ENCODE data around the gene OR11G2. TPM values are rescaled to one million over a fixed set of nuclear protein-coding genes. Genes with fewer than 3 reads are reported as not detected.
"Not testable (repeated sequence)": the region's sequence is repeated elsewhere in the genome, so short reads cannot be mapped to it uniquely, and the experiment has no call there.

OR11G2 gene
- not detected for polyA plus RNA-seq (2012; ENCODE audit: insufficient read depth, insufficient read length, low read depth)

DNA sequence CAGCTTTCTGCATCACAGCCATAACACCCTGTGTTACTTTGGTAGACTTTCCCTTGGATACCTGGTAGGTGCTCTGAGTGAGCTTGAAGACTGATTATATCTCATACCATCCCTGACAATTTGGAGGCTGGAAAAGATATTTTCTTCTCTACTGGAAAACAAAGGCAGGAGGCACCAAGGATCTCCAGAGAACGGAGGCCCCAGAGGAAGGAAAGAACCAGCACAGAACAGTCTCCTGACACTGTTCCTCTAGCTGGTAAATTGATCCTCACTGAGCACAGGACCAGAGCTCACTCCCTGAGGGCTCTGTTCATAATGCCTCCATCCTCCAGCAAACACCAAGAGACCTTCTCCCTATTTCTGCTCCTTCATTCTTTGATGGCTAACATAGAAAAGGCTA, at the start of gene OR11G2:
Gene OR11G2 (plus strand): TSS at position 301 of the 400 bp plus-strand sequence. CDS start 6,542 bp downstream, outside the sequence.
- no peak within 1 kb of the TSS for H3K4me3 ChIP-seq (ENCODE audit: low read depth, low read length)
- no peak for TF ChIP-seq CTCF (IDR thresholded peaks at IDR 0.05; ENCODE audit: low read depth, low read length)
- no peaks in the 10 kb centered on the region for H3K9me3 ChIP-seq
- DNase-seq: no peak
- no peaks in the 10 kb centered on the region for H3K4me1 ChIP-seq
- no peaks in the 10 kb centered on the region for H3K36me3 ChIP-seq
- H3K27me3 ChIP-seq: no peaks in the 10 kb centered on the region

DNA sequence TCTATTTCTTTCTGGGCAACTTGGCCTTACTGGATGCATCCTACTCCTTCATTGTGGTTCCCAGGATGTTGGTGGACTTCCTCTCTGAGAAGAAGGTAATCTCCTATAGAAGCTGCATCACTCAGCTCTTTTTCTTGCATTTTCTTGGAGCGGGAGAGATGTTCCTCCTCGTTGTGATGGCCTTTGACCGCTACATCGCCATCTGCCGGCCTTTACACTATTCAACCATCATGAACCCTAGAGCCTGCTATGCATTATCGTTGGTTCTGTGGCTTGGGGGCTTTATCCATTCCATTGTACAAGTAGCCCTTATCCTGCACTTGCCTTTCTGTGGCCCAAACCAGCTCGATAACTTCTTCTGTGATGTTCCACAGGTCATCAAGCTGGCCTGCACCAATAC, 46.8 kb upstream of the OR11G2 start:
- no peaks in the 10 kb centered on the region for H3K27me3 ChIP-seq
- H3K4me1 ChIP-seq: no peaks in the 10 kb centered on the region
- H3K4me3 ChIP-seq (ENCODE audit: low read depth, low read length): no peak overlapping the region
- H3K9me3 ChIP-seq: no peaks in the 10 kb centered on the region
- peak; percentile 35 for TF ChIP-seq CTCF (IDR thresholded peaks at IDR 0.05; ENCODE audit: low read depth, low read length)
- H3K36me3 ChIP-seq: no peaks in the 10 kb centered on the region
- peak; percentile 8 for DNase-seq

DNA sequence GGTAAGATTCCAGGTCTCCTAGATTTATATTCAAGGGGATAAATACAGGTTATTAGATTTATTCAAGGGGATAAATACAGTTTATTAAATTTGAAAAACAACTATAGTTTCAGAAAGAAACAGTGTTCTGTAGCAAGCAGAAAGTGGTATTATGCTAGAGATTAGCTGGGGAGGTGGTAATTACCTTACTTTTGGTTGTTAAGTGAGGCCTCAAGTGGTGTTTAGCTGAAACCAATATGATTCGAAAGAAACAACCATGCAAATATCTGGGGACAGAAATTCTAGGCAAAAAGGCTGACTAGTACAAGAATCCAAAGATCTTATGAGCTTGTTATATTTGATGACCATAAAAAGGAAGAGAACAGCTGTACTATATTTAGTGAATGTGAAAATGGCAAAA, 45.9 kb upstream of the OR11G2 start:
- Histone ChIP-seq H3K4me1 (no peaks in the 10 kb centered on the region), H3K9me3 (no peaks in the 10 kb centered on the region), H3K36me3 (no peaks in the 10 kb centered on the region), H3K4me3 (ENCODE audit: low read depth, low read length) (no peak overlapping the region), H3K27me3 (no peaks in the 10 kb centered on the region)
- TF ChIP-seq CTCF (IDR thresholded peaks at IDR 0.05; ENCODE audit: low read depth, low read length): no peak
- no peak for DNase-seq

DNA sequence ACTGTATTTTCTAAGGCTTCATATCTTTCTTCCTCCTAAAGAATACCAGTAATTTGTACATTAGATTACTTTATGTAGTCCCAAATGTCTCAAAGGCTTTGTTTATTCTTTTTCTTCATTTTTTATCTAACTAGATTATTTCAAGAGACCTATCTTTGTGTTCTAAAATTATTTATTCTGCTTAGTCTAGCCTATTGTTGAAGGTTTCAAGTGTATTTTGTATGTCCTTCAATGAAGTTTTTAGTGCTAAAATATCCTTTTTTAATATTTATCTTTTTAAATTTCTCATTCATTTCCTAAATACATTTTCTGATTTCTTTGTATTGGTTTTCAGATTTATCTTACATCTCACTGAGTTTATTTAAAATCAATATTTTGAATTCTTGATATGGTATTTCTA, 26.2 kb upstream of the OR11G2 start:
- Histone ChIP-seq H3K36me3 (no peaks in the 10 kb centered on the region), H3K4me3 (ENCODE audit: low read depth, low read length) (no peak overlapping the region), H3K27me3 (no peaks in the 10 kb centered on the region), H3K4me1 (no peaks in the 10 kb centered on the region), H3K9me3 (no peaks in the 10 kb centered on the region)
- DNase-seq: no peak
- TF ChIP-seq CTCF (IDR thresholded peaks at IDR 0.05; ENCODE audit: low read depth, low read length): no peak

GRCh38 chr14:20167091-20167490, 23.6 kb upstream of the OR11G2 start:
- Histone ChIP-seq H3K9me3 (no peaks in the 10 kb centered on the region), H3K4me1 (no peaks in the 10 kb centered on the region), H3K27me3 (no peaks in the 10 kb centered on the region), H3K4me3 (ENCODE audit: low read depth, low read length) (no peak overlapping the region), H3K36me3 (no peaks in the 10 kb centered on the region)
- no peak for DNase-seq
- TF ChIP-seq CTCF (IDR thresholded peaks at IDR 0.05; ENCODE audit: low read depth, low read length): no peak

DNA sequence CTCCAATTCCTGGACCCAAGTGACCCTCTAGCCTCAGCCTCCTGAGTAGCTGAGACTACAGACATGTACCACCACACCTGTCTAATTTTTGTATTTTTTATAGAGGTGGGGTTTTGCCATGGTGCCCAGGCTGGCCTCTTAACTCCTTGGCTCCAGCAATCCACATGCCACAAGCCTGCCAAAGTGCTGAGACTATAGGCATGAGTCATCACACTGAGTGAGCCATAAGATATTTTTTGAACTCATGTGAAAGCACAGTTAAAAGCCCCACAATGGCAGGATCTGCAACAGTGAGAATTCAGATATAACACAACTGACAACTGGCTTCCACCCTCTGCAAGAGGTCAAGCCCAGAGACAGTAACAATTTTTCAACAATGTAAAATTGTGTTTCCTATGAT, 20.8 kb upstream of the OR11G2 start:
- H3K36me3 ChIP-seq, H3K27me3 ChIP-seq: not testable (repeated sequence)

GRCh38 chr14:20174205-20174604, 16.5 kb upstream of the OR11G2 start:
- not testable (repeated sequence) for DNase-seq; H3K27me3 ChIP-seq; H3K4me1 ChIP-seq; H3K36me3 ChIP-seq; H3K4me3 ChIP-seq (ENCODE audit: low read depth, low read length); H3K9me3 ChIP-seq

More for the DNA sequence above, 20.8 kb upstream of the OR11G2 start:
- not testable (repeated sequence) for DNase-seq; H3K4me3 ChIP-seq (ENCODE audit: low read depth, low read length); H3K4me1 ChIP-seq; H3K9me3 ChIP-seq
